Ovary (tissue), 3 donors: ENCODE measurements around the gene FGG.

Experiments used
- EP300 ChIP-seq: sonication (generic); formaldehyde crosslinking; IDR thresholded peaks from one replicate; pipeline ENCODE4 v1.6.1; 2017; ENCODE audit warnings: antibody characterized with exemption
- POLR2A ChIP-seq: fragments of 450-650 bp; IDR thresholded peaks from one replicate; pipeline ENCODE4 v1.6.1; 2017; ENCODE audit warnings: antibody characterized with exemption, mild to moderate bottlenecking, moderate library complexity
- TF ChIP-seq, protein P1 (sequence below), 3 donors: fragments of 450-650 bp in 2 of 3; fragments of 200-600 bp in 1 of 3; IDR thresholded peaks; one replicate each; pipeline versions ENCODE4 v1.5.1 to v1.8.0; 2016 to 2022; ENCODE audit warnings: antibody characterized with exemption in 3 of 3, mild to moderate bottlenecking in 1 of 3
- donor health status: DM: no; HTN: no; CAD: no.

DNA sequence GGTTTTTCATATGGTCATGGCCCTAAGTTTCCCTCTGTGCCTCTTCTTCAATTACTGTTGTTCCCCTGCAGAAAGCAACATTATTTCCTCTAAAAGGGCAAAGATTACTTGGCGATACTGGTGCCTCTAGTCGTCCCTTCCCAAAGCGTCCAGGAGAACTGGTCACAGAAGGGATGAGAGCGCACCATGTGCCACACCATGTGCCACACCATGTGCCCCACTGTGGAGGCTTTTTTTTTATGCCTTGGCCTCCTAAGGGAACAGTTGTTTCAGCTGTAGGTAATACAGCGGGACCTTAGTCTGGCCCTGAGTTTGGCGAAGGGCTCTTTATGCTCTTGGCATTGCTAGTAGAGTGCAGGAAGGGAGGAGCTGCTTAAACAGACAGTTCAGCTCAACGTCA is 11.5 kb upstream of the FGG start:
- TF ChIP-seq, protein P1, sequence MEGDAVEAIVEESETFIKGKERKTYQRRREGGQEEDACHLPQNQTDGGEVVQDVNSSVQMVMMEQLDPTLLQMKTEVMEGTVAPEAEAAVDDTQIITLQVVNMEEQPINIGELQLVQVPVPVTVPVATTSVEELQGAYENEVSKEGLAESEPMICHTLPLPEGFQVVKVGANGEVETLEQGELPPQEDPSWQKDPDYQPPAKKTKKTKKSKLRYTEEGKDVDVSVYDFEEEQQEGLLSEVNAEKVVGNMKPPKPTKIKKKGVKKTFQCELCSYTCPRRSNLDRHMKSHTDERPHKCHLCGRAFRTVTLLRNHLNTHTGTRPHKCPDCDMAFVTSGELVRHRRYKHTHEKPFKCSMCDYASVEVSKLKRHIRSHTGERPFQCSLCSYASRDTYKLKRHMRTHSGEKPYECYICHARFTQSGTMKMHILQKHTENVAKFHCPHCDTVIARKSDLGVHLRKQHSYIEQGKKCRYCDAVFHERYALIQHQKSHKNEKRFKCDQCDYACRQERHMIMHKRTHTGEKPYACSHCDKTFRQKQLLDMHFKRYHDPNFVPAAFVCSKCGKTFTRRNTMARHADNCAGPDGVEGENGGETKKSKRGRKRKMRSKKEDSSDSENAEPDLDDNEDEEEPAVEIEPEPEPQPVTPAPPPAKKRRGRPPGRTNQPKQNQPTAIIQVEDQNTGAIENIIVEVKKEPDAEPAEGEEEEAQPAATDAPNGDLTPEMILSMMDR (IDR thresholded peaks at IDR 0.05): no peak
- TF ChIP-seq EP300: no peak
- no peak for TF ChIP-seq POLR2A
